Middle frontal gyrus (tissue), 1 donor: ENCODE data around the gene SLC19A1.

Experiments used
- DNase-seq: peaks from one replicate; pipeline ENCODE4 v3.0.0-alpha.2; 2015; ENCODE audit warnings: low spot score; ENCODE audit errors: extremely low spot score

The SLC19A1 gene

GRCh38 chr21:45517249-45518065, 24.8 kb downstream of the SLC19A1 start:
- no peak for DNase-seq

- no peak for DNase-seq
These were observed 25.5 kb downstream of the SLC19A1 start for GRCh38 chr21:45516671-45517151.

- DNase-seq: no peak
These were observed 26.1 kb downstream of the SLC19A1 start for GRCh38 chr21:45516071-45516670.

GRCh38 chr21:45515241-45516061, 26.8 kb downstream of the SLC19A1 start:
- no peak for DNase-seq

DNA sequence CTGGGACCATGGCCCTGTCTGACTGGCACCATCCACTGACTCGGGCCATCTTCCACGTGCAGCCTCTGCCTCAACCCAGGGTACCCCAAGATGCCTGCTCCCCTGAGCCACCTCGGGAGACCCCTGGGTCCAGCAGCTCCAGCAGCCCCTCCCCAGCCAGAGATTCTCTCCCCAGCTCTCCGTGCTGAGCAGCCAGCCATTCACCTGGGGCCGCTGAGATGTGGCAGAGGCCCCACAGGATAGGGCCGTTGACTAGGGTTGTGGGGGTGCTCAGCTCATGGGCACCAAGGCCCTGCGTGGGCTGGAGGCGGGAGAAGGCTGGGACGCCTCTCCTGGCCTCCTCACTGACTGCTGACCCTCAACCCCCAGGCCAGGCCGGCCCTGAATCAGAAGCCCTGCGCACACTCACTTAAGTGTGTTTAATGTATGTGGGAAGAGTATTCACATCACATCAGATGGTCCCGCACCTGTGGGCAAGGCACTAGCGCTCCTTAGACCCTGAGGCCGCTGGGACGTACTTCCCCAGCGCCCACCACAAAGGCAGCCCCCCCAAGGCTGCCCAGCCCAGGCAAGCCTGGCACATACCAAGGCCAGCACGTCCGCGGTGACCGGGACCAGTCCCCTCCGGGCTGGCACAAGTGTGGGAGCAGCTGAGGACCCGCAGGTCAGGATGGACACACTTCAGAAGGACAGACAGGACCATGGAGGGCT, 27.8 kb downstream of the SLC19A1 start:
- DNase-seq: no peak

DNA sequence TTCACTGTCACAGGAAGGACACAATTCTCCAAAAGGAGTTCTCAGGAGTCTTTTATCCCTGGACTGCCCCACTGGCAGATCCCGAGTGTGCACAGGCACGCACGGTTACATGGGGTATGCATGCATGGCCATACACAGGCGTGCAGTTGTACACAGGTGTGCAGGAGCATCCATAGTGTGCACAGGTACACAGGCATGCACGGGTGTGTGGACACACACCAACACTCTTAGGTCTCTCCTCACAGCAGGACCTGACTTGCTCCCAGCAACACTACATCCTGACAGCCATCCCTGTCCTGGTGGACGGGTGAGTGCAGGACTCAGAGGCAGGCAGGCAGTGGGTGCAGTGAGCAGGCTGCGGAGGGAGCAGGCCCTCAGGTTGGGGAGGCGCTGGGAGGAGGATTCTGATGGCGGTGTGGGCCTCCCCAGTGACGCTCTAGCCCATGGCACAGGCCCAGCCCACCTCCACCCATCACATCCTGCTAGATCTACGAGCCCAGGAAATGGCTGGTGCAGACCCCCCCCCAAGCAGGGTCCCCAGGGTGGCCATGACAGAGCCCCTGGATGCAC, 28.4 kb downstream of the SLC19A1 start:
- no peak for DNase-seq

- no peak for DNase-seq
These were observed 29.1 kb downstream of the SLC19A1 start for GRCh38 chr21:45513003-45513717.

GRCh38 chr21:45512626-45513002, 29.6 kb downstream of the SLC19A1 start:
- no peak for DNase-seq

DNA sequence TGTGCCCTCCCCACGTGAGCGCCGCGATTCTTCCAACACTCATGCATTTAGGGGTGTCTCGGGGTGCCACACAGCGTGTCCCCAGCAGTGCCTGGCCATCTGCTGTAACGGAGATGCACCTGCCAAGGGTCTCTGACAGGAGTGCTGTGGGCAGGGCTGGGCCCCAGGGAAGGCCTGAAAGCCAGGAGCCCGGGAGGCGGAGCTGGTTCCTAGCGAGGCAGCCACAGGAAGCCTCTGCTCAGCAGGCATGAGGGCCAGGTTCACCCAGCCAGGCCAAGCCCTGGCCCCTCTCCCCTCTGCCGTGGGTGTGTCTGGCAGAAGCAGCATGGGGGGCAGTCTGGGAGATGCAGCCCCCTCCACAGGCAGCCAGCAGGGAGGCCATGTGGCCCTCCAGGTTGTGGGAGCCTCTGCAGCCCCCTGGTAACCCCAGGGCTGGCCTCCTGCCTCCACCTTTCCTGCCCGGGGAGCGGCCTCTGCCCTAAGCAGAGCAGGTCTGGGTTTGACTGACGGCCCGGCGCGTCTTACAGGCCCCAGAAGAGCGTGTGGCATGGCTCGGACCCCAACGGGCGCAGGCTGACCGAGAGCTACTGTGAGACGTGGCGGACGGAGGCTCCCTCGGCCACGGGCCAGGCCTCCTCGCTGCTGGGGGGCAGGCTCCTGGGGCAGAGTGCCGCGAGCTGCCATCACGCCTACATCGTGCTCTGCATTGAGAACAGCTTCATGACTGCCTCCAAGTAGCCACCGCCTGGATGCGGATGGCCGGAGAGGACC, 30.4 kb downstream of the SLC19A1 start:
- no peak for DNase-seq

GRCh38 chr21:45511007-45511406, 31.2 kb downstream of the SLC19A1 start:
- no peak for DNase-seq

GRCh38 chr21:45510466-45510955, 31.7 kb downstream of the SLC19A1 start:
- no peak for DNase-seq

DNA sequence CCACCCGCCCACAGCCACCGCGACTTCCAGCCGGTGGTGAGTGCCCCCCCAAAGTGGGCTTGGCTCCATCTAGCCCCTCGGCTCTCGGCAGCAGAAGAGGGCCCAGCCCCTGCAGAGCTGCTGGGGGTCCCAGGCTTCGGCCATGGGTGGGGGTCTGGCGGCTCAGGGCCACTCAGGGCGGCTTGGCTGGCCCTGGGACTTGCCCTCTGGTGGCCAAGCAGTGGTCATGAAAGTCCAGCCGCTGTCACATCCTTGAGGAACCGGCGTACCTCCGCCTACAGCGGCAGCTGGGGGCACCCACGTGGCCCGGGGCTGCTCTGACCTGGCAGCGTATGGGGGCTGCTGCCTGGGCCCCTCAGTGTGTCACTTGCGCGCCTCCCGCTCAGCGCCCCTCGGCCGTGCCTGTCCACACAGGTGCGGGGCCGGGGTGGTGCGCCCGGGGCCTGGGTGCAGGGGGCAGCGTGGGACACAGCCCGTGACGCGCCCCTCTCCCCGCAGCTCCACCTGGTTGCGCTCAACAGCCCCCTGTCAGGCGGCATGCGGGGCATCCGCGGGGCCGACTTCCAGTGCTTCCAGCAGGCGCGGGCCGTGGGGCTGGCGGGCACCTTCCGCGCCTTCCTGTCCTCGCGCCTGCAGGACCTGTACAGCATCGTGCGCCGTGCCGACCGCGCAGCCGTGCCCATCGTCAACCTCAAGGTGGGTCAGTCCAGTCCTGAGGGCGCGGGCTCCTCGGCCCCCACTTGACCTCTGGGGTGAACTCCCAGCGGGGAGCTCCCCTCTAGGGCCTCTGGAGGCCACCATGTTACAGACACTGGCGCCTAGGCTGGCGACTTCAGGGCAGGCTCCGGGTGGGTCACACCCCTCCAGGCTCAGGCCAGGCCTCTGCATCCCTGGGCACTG, 32.4 kb downstream of the SLC19A1 start:
- no peak for DNase-seq

- no peak for DNase-seq
These were observed 33.4 kb downstream of the SLC19A1 start for GRCh38 chr21:45508607-45509565.

DNA sequence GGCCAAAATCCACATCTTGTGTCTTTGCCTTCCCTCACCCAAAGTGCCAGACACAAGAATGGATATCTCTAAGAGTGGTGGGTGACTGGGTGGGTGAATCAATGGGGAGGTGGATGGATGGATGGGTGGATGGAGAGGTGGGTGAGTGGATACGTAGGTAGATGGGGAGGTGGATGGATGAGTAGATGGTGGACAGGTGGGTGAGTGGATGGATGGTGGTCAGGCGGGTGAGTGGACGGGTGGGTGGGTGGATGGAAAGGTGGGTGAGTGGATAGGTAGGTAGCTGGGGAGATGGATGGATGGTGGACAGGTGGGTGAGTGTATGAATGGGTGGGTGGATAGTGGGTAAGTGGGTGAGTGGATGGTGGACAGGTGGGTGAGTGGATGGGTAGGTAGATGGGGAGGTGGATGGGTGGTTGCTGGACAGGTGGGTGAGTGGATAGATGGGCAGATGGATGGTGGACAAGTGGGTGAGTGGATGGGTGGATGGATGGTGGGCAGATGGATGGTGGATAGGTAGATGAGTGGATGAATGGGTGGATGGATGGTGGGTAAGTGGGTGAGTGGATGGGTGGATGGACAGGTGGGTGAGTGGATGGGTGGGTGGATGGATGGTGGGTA, 34.2 kb downstream of the SLC19A1 start:
- no peak for DNase-seq

GRCh38 chr21:45507523-45507875, 34.7 kb downstream of the SLC19A1 start:
- DNase-seq: no peak

DNA sequence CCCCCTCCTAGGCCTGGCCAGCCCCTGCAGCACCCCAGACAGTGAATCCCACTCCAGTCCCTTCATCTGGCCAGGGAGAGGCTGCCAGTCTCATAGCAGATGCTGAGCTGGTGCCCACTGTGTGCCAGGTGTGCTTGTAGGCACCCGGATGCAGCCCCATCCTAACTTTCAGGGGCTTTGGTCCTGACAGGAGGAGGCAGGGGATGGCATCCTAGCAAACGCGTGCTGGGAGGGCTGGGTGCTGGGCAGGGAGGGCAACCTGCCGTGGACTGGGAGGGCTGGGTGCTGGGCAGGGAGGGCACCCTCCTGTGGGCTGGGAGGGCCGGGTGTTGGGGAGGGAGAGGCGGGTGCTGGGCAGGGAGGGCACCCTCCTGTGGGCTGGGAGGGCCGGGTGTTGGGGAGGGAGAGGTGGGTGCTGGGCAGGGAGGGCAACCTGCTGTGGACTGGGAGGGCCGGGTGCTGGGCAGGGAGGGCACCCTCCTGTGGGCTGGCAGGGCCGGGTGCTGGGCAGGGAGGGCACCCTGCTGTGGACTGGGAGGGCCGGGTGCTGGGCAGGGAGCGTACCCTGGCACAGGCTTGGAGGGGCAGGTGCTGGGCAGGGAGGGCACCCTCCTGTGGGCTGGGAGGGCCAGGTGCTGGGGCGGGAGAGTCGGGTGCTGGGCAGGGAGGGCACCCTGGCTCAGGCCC, 35.3 kb downstream of the SLC19A1 start:
- no peak for DNase-seq
